ENCODE measurements around the gene HSPA12A. TPM values are rescaled to one million over a fixed set of nuclear protein-coding genes. Genes with fewer than 3 reads are reported as not detected.

HSPA12A gene
- total RNA-seq, 1 experiment from 2014 or later = 1.4 TPM

- CTCF ChIA-PET = no interaction called here
- no peaks in the 10 kb centered on the region for H3K9me3 ChIP-seq (ENCODE audit: low read depth, low read length, poor library complexity, severe bottlenecking)
- DNase-seq (ENCODE audit: low spot score) = no peak
- H3K4me1 ChIP-seq (ENCODE audit: insufficient read depth, low read length, poor library complexity, severe bottlenecking) = no peaks in the 10 kb centered on the region
- no peak overlapping the region for H3K27ac ChIP-seq (ENCODE audit: low read depth, low read length, poor library complexity, severe bottlenecking)
- 0 out of 2 replicates have a peak, but pooled peaks have one; percentile 13 for TF ChIP-seq CTCF (conservative IDR thresholded peaks at IDR 0.05; ENCODE audit: low read depth, low read length)
- TF ChIP-seq EZH2 (IDR thresholded peaks at IDR 0.05; ENCODE audit: borderline replicate concordance, low read depth, low read length, poor library complexity, severe bottlenecking) = no peak
- POLR2A ChIA-PET (ENCODE audit: low non-redundant PET) = interaction anchor here (0.6 kb wide), 1 partner anchor 636 kb away, joined by 8 read pairs; no protein-coding TSS in a partner anchor
- H3K27me3 ChIP-seq (replicated peaks; ENCODE audit: insufficient read depth, low read depth, low read length, poor library complexity) = peaks cover 43% of the 10 kb centered on the region
- intact Hi-C loops (cut with micrococcal nuclease; ENCODE audit: unreplicated experiment) = no loop called here
- no peak overlapping the region for H3K4me3 ChIP-seq (ENCODE audit: low read depth, low read length, poor library complexity, severe bottlenecking)
- H3K36me3 ChIP-seq (ENCODE audit: insufficient read depth, low read length, poor library complexity, severe bottlenecking) = no peaks in the 10 kb centered on the region
- no TSS peak for BruUV-seq (replicated peaks)
These were observed 114.9 kb downstream of the HSPA12A start for GRCh38 chr10:116627386-116627933.

DNA sequence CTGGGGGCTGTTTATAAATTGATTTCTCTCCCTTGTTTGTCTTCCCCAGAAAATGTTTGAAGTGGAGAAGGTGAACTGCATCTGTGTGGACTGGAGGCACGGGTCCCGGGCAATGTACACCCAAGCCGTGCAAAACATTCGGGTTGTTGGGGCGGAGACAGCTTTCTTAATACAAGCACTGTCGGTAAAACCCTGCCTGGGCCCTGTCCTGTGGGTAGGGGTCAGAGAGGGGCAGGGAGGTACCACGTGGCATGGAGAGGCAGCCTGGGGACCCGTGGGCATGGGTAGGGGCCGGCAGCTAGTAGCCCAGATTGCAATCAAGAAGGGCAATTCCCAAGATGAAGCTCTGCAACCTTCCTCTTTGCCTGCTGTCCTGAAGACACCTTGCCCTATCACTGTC is 115.6 kb downstream of the HSPA12A start:
- no peak overlapping the region for H3K4me3 ChIP-seq (ENCODE audit: low read depth, low read length, poor library complexity, severe bottlenecking)
- DNase-seq (ENCODE audit: low spot score) = no peak
- ChIA-PET CTCF (no interaction called here), POLR2A (ENCODE audit: low non-redundant PET) (no interaction called here)
- TF ChIP-seq CTCF (conservative IDR thresholded peaks at IDR 0.05; ENCODE audit: low read depth, low read length) = no peak
- TF ChIP-seq EZH2 (IDR thresholded peaks at IDR 0.05; ENCODE audit: borderline replicate concordance, low read depth, low read length, poor library complexity, severe bottlenecking) = no peak
- H3K4me1 ChIP-seq (ENCODE audit: insufficient read depth, low read length, poor library complexity, severe bottlenecking) = no peaks in the 10 kb centered on the region
- H3K9me3 ChIP-seq (ENCODE audit: low read depth, low read length, poor library complexity, severe bottlenecking) = no peaks in the 10 kb centered on the region
- H3K27ac ChIP-seq (ENCODE audit: low read depth, low read length, poor library complexity, severe bottlenecking) = no peak overlapping the region
- no TSS peak for BruUV-seq (replicated peaks)
- no peaks in the 10 kb centered on the region for H3K36me3 ChIP-seq (ENCODE audit: insufficient read depth, low read length, poor library complexity, severe bottlenecking)
- intact Hi-C loops (cut with micrococcal nuclease; ENCODE audit: unreplicated experiment) = no loop called here
- peaks cover 43% of the 10 kb centered on the region for H3K27me3 ChIP-seq (replicated peaks; ENCODE audit: insufficient read depth, low read depth, low read length, poor library complexity)

DNA sequence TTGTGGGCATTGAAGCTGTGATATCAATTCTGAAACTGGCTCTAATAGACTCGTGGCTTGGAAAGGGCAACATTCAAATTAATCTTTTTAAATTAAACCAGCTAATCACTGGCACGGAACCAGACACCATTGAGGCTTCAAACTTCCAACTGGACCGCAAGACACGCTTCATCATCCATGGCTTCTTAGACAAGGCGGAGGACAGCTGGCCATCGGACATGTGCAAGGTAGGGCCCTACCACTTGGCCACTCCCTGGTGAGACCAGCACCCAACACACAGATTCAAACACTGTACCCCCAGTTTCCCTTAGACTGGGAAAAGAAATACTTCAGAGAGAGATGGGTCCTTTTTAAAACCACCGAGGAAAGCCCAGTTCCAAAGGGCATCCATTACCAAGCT is 116.5 kb downstream of the HSPA12A start:
- no peak for DNase-seq (ENCODE audit: low spot score)
- peaks cover 43% of the 10 kb centered on the region for H3K27me3 ChIP-seq (replicated peaks; ENCODE audit: insufficient read depth, low read depth, low read length, poor library complexity)
- H3K4me1 ChIP-seq (ENCODE audit: insufficient read depth, low read length, poor library complexity, severe bottlenecking) = no peaks in the 10 kb centered on the region
- ChIA-PET POLR2A (ENCODE audit: low non-redundant PET) (no interaction called here), CTCF (no interaction called here)
- intact Hi-C loops (cut with micrococcal nuclease; ENCODE audit: unreplicated experiment) = no loop called here
- no peak overlapping the region for H3K4me3 ChIP-seq (ENCODE audit: low read depth, low read length, poor library complexity, severe bottlenecking)
- no peak overlapping the region for H3K27ac ChIP-seq (ENCODE audit: low read depth, low read length, poor library complexity, severe bottlenecking)
- no peaks in the 10 kb centered on the region for H3K36me3 ChIP-seq (ENCODE audit: insufficient read depth, low read length, poor library complexity, severe bottlenecking)
- no TSS peak for BruUV-seq (replicated peaks)
- TF ChIP-seq EZH2 (IDR thresholded peaks at IDR 0.05; ENCODE audit: borderline replicate concordance, low read depth, low read length, poor library complexity, severe bottlenecking) = no peak
- no peak for TF ChIP-seq CTCF (conservative IDR thresholded peaks at IDR 0.05; ENCODE audit: low read depth, low read length)
- no peaks in the 10 kb centered on the region for H3K9me3 ChIP-seq (ENCODE audit: low read depth, low read length, poor library complexity, severe bottlenecking)

All from A673 (cell line).